ENCODE measurements around the gene ATG2B.

Gene ATG2B

DNA sequence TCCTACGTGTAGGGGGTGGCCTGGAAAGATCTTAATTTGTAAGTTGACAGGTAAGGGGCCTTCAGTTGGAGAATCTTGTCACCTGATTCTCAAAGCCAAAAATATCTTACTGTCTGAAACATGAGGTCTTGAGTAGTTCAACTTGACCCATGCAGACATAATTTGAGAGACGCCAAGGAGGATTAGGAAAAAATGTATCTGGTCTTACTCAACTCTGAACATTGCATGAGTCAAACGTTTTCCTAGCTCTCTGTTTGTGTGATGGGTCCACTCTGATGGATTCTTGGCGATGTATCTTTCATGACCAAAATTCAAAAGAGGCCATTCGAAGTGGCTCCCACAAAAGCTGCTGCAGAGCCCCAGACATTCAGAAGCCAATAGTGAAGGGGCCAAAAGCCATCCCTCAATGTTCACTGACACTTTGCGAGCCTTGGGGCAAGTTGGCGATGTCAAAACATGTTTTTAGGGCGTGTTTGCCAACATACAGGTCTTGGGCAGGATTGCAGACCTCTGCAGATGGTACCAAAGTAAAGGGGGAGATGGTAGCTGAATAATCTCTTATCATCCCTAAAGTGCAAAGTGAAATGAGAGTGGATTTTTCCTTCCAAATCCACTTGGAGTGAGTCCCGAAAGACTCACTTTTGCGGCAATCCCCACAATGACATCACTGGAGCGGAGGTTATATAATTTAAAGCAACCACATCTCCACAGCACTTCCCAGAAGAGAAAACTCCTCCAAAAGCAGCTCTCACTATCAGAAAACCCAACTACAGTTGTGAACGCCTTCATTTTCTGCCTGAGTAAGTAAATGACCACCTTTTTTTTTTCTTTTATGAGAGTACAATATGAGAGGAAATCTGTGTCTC lies 107.4 kb downstream of the ATG2B start, which contains the start of gene BDKRB1:
Gene BDKRB1, plus strand, starts transcription at position 710 of the 866 bp plus-strand sequence. CDS start 7,473 bp downstream, outside the sequence.
- Histone ChIP-seq H3K4me3 (ENCODE audit: low read depth, low read length) (no peak within 1 kb of the TSS), H3K27me3 (ENCODE audit: insufficient read depth, low read depth, severe bottlenecking) (no peaks in the 10 kb centered on the region), H3K9me3 (ENCODE audit: severe bottlenecking) (no peaks in the 10 kb centered on the region), H3K27ac (no peak within 1 kb of the TSS), H3K36me3 (no peaks in the 10 kb centered on the region)
- TF ChIP-seq, protein P1, sequence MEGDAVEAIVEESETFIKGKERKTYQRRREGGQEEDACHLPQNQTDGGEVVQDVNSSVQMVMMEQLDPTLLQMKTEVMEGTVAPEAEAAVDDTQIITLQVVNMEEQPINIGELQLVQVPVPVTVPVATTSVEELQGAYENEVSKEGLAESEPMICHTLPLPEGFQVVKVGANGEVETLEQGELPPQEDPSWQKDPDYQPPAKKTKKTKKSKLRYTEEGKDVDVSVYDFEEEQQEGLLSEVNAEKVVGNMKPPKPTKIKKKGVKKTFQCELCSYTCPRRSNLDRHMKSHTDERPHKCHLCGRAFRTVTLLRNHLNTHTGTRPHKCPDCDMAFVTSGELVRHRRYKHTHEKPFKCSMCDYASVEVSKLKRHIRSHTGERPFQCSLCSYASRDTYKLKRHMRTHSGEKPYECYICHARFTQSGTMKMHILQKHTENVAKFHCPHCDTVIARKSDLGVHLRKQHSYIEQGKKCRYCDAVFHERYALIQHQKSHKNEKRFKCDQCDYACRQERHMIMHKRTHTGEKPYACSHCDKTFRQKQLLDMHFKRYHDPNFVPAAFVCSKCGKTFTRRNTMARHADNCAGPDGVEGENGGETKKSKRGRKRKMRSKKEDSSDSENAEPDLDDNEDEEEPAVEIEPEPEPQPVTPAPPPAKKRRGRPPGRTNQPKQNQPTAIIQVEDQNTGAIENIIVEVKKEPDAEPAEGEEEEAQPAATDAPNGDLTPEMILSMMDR (IDR thresholded peaks at IDR 0.05; ENCODE audit: low read depth, low read length) = no peak
- no peak for DNase-seq

DNA sequence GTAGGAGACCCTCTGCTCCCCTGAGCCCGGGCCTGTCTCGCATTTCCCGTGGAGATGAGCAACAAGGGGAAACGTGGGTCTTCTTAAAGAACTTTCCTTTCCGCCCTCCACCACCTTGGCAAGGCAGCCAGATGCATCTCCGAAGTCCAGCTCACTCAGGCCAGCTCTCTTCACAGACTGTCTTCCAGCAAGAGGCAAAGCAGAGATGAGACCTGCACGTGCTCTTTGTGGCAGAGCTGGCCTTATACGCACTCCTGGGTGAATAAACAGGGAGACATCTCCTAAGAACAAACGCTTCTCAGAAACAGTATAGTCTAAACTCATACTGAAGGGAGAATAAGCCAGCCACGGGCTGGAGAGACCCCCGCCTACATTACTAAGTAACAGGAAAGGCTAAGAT lies 108.5 kb downstream of the ATG2B start:
- TF ChIP-seq, protein P1 (IDR thresholded peaks at IDR 0.05; ENCODE audit: low read depth, low read length) = no peak
- H3K27ac ChIP-seq = no peak overlapping the region
- no peaks in the 10 kb centered on the region for H3K36me3 ChIP-seq
- no peaks in the 10 kb centered on the region for H3K9me3 ChIP-seq (ENCODE audit: severe bottlenecking)
- DNase-seq = no peak
- no peak overlapping the region for H3K4me3 ChIP-seq (ENCODE audit: low read depth, low read length)
- no peaks in the 10 kb centered on the region for H3K27me3 ChIP-seq (ENCODE audit: insufficient read depth, low read depth, severe bottlenecking)

DNA sequence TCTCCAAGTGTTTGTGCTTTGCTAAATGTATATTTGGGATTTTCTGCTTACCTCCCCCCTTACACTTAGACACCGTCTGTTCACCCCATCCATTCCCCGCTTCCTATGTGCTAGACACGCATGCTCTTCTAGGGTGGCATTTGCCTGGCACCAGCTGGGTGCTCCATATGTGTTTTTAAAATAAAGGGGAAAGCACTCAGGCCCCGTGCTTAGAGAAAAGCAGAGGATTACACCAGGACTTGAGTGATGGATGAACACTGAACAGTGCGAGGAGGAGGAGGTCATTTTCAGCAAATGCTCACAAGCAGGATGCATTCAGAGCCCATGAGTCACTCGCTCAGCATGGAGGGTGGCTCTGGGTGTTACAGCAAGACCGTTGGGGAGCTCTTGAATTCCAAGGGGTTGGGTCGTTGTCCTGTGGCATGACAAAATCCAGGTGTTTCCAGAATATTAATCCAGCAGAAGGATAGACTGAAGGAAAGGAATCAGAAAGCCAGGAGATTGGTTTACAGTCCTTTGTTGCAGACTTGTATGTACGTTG lies 110.1 kb downstream of the ATG2B start:
- Histone ChIP-seq H3K4me3 (ENCODE audit: low read depth, low read length) (no peak overlapping the region), H3K27ac (no peak overlapping the region), H3K9me3 (ENCODE audit: severe bottlenecking) (no peaks in the 10 kb centered on the region), H3K36me3 (no peaks in the 10 kb centered on the region), H3K27me3 (ENCODE audit: insufficient read depth, low read depth, severe bottlenecking) (no peaks in the 10 kb centered on the region)
- no peak for DNase-seq
- TF ChIP-seq, protein P1 (IDR thresholded peaks at IDR 0.05; ENCODE audit: low read depth, low read length) = no peak

DNA sequence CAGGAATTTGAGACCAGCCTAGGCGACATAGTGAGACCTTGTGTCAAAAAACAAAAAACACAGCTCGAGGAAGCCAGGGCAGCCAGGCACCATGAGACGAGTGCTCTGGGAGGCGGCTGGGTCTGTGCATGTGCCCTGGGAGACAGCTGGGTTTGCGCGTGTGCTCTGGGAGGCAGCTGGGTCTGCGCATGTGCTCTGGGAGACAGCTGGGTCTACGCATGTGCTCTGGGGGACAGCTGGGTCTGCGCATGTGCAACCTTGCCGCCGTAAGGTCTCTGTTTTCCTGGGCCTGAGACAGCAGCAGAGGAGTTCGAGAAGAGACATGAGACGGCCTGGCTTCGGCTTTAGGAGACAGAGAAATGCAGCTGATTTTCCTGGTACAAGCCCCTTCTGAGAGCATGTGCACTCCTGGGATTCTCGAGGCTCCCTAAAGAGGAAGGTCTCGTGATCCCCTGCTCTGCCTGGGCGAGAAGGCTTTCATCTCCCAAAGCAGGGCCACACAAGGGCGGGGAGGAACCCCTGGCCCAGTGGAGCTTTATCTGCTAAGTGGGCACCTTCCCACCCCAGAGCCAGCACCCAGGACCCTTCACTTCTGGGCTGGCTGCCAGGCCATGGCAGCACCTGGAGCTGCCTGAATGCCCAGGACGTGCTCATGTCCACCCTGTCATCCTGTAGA lies 110.7 kb downstream of the ATG2B start:
- no peaks in the 10 kb centered on the region for H3K36me3 ChIP-seq
- H3K27ac ChIP-seq = no peak overlapping the region
- H3K9me3 ChIP-seq (ENCODE audit: severe bottlenecking) = no peaks in the 10 kb centered on the region
- no peak for DNase-seq
- TF ChIP-seq, protein P1 (IDR thresholded peaks at IDR 0.05; ENCODE audit: low read depth, low read length) = no peak
- no peak overlapping the region for H3K4me3 ChIP-seq (ENCODE audit: low read depth, low read length)
- H3K27me3 ChIP-seq (ENCODE audit: insufficient read depth, low read depth, severe bottlenecking) = no peaks in the 10 kb centered on the region

DNA sequence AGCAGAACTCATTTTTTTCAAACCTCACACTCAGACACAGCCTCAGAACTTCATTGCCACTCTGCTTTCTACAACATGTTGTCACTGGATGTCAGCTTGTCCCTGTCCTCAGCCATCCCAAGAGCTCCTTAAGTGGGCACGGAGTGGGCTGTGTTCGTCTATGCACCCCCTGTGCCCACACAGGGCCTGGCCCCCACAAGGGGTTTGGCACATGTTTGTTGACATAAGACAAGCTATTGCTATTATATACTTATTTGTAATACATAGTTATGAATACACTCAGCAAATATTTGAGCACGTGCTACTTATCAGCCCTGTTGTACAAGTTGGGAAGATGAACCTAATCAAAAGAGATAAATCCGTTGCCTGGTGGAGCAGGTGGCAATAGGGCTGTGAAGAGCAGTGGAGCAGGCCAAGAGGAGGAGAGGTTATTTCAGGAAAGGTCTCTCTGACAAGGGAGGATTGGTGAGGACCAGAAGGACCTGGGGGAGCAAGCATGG lies 111.4 kb downstream of the ATG2B start:
- TF ChIP-seq, protein P1 (IDR thresholded peaks at IDR 0.05; ENCODE audit: low read depth, low read length) = no peak
- Histone ChIP-seq H3K27ac (no peak overlapping the region), H3K27me3 (ENCODE audit: insufficient read depth, low read depth, severe bottlenecking) (no peaks in the 10 kb centered on the region), H3K36me3 (no peaks in the 10 kb centered on the region), H3K9me3 (ENCODE audit: severe bottlenecking) (no peaks in the 10 kb centered on the region), H3K4me3 (ENCODE audit: low read depth, low read length) (no peak overlapping the region)
- no peak for DNase-seq

All from WERI-Rb-1 (cell line).